ENCODE data around the gene WFIKKN1. TPM values are rescaled to one million over a fixed set of nuclear protein-coding genes. Genes with fewer than 3 reads are reported as not detected.

WFIKKN1 gene
- total RNA-seq, 6 experiments from 2014 or later, result 0.02 to 0.14 TPM; not detected in 4

DNA sequence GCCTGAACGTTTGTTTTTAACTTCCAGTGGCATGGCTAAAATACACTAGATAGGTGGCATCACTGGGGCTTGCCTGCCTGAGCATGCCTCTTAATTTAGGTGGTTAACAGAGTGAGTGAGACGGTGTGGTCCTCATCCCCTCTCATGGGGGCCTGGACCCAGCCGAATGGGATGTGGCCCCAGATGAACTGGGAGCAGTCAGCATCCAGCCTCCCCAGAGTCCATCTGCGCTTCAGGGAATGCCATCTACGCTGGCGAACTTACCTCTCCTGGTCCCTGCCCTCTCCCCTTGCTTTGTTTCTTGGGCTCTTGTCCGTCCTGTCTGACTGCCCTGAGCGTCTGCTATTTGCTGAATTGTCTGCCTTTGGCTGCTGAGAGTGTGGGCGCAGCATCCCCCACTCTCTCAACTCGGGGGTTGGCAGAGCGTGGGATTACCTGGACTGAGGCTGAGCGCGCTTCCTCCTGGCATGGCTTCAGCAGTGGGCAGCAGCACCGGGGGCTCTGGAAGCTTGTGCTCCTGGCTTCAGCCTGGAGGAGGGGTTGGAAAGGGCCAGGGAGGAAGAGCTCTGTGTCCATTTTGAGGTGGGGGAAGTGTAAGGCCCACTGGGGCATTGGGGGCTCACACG is 38.8 kb upstream of the WFIKKN1 start:
- H3K27me3 Mint-ChIP-seq (ENCODE audit: insufficient read depth), result peaks cover 7% of the 10 kb centered on the region

GRCh38 chr16:592518-593306 is 38.1 kb upstream of the WFIKKN1 start:
- Mint-ChIP-seq H3K27me3 (ENCODE audit: insufficient read depth) (peaks cover 5% of the 10 kb centered on the region), H3K4me3 (no peak overlapping the region), H3K27ac (no peak overlapping the region), H3K4me1 (ENCODE audit: low read depth) (peaks cover 19% of the 10 kb centered on the region), H3K9me3 (no peaks in the 10 kb centered on the region), H3K36me3 (ENCODE audit: low read depth) (peaks cover 9% of the 10 kb centered on the region)
- TF ChIP-seq CTCF (IDR thresholded peaks at IDR 0.05), result no peak
- no peak for DNase-seq

More for the DNA sequence above, 38.8 kb upstream of the WFIKKN1 start:
- H3K4me1 Mint-ChIP-seq (ENCODE audit: low read depth), result peaks cover 25% of the 10 kb centered on the region
- no peak overlapping the region for H3K27ac Mint-ChIP-seq
- H3K36me3 Mint-ChIP-seq (ENCODE audit: low read depth), result peaks cover 12% of the 10 kb centered on the region
- TF ChIP-seq CTCF (IDR thresholded peaks at IDR 0.05), result no peak
- H3K9me3 Mint-ChIP-seq, result no peaks in the 10 kb centered on the region
- H3K4me3 Mint-ChIP-seq, result peak overlapping the region; percentile 91
- no peak for DNase-seq

GRCh38 chr16:593406-593805 is 37.4 kb upstream of the WFIKKN1 start:
- peaks cover 18% of the 10 kb centered on the region for H3K4me1 Mint-ChIP-seq (ENCODE audit: low read depth)
- H3K4me3 Mint-ChIP-seq, result no peak overlapping the region
- DNase-seq, result no peak
- peaks cover 5% of the 10 kb centered on the region for H3K27me3 Mint-ChIP-seq (ENCODE audit: insufficient read depth)
- no peak for TF ChIP-seq CTCF (IDR thresholded peaks at IDR 0.05)
- H3K36me3 Mint-ChIP-seq (ENCODE audit: low read depth), result peaks cover 9% of the 10 kb centered on the region
- H3K9me3 Mint-ChIP-seq, result no peaks in the 10 kb centered on the region
- H3K27ac Mint-ChIP-seq, result no peak overlapping the region

DNA sequence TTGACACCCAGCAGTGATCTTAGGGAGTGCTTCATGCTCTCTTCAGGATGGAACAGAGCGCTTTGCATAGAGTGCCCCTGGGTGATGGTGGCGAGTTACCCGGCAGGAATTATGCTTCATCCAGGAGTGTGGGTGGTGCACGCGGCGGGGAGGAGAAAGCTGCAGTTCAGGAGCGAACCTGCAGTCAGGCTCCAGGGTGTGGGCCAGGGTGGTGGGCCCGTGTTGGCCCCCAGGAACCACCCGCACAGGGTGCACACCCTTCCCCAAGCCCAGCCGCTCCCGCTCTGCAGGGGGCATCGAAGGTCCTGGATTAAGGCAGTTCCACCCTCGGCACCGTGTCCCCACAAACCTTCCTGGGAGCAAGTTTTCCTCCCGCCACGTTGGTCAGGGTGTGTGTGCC is 37.0 kb upstream of the WFIKKN1 start:
- Mint-ChIP-seq H3K36me3 (ENCODE audit: low read depth) (peaks cover 9% of the 10 kb centered on the region), H3K27me3 (ENCODE audit: insufficient read depth) (peaks cover 5% of the 10 kb centered on the region), H3K9me3 (no peaks in the 10 kb centered on the region), H3K4me3 (no peak overlapping the region), H3K4me1 (ENCODE audit: low read depth) (peaks cover 18% of the 10 kb centered on the region), H3K27ac (no peak overlapping the region)
- DNase-seq, result no peak
- no peak for TF ChIP-seq CTCF (IDR thresholded peaks at IDR 0.05)

DNA sequence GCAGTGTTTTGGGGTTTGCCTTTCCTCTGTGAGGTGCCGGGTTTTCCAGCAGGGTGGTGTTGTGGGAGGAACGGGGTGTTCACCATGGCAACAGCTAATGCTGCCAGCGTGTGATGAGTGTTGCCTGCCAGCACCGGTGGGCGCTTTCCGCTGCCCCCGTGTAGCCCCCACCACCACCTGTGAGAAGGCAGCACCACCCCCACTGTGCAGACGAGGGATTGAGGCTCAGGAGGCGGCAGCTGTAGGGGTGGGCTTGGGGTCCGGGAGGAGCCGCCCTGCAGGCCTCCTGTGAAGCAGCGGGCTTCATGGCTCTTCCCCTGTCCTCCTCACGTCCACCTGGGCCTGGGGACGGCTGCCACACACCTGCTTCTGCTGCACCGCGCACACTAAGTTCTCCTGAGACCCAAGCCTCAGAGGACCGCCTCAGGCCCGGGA is 35.7 kb upstream of the WFIKKN1 start:
- Mint-ChIP-seq H3K4me3 (no peak overlapping the region), H3K4me1 (ENCODE audit: low read depth) (peaks cover 18% of the 10 kb centered on the region), H3K27ac (no peak overlapping the region), H3K36me3 (ENCODE audit: low read depth) (peaks cover 9% of the 10 kb centered on the region), H3K27me3 (ENCODE audit: insufficient read depth) (no peaks in the 10 kb centered on the region; the same call in 1 of the 2 replicates), H3K9me3 (no peaks in the 10 kb centered on the region)
- TF ChIP-seq CTCF (IDR thresholded peaks at IDR 0.05), result no peak
- no peak for DNase-seq
